ENCODE data around the gene GPN1.
"Not testable (repeated sequence)": the region's sequence is repeated elsewhere in the genome, so short reads cannot be mapped to it uniquely, and the experiment has no call there.

GPN1 gene

DNA sequence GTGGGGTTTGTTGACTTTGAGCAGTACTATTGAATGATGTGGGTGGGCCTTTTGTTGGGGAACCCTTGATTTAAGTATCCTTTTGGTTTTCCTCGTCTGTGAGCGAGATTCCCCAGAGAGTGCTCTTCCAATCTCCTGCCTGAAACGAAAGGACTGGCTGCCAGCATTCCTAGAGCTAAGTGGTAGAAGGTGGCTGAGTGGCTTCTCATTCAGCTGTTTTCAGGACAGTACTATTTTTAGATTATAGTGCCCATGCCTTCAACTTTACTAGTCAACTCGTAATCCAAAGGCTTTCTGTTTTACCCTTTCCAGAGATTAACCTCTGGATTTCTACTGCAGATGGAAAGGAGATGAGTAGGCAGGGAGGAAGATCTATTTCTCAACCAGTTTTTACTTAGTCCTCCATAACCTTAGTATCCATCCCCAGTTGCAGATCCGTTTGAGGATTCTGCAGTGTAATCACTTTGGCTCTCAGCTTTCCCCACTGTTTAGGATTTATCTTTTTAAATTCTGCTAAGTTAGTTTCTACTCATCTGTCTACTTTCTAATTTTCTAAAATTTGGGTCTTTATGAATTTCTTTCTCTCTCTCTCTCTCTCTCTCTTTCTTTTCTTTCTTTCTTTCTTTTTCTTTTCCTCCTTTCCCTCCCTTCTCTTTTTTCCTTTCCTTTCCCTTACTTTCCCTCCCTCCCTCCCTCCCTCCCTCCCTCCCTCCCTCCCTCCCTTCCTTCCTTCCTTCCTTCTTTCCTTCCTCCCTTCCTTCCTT, 44.1 kb downstream of the GPN1 start:
- DNase-seq (ENCODE audit: low read depth, low spot score): no peak

DNA sequence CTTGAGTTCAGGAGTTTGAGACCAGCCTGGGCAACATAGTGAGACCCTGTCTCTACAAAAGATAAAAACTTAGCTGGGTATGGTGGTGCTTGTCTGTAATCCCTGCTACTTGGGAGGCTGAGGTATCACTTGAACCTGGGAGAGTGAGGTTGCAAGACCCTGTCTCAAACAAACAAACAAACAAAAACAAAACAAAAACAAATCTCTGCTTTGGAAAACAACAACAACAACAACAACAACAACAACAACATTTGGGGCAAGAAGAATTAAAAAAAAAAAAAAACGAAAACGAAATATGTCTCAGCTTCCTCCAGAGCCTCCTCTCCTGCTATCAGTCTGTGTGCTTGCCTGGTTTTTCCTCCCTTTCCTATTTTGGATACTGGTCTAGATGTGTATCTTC, 51.7 kb downstream of the GPN1 start:
- no peak for DNase-seq (ENCODE audit: low read depth, low spot score)

DNA sequence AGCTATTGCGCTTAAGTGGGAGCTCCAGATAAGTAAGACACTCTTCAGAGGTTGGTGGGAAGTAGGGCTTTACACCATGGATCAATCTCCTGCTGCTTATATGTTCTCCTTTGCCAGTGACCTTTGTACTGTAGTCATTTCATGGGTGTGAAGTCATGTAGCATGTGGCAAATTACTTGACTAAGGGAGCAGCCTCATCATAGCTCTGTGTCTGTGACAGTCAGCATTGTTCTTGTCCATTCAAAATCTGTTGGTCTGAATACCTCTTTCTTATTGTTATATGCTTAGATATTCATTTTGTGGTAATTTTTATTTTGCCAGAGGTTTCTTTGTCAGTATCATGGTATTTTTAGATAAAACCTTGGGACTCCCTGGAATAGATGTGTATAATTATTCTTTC, 53.0 kb downstream of the GPN1 start:
- DNase-seq (ENCODE audit: low read depth, low spot score): no peak

DNA sequence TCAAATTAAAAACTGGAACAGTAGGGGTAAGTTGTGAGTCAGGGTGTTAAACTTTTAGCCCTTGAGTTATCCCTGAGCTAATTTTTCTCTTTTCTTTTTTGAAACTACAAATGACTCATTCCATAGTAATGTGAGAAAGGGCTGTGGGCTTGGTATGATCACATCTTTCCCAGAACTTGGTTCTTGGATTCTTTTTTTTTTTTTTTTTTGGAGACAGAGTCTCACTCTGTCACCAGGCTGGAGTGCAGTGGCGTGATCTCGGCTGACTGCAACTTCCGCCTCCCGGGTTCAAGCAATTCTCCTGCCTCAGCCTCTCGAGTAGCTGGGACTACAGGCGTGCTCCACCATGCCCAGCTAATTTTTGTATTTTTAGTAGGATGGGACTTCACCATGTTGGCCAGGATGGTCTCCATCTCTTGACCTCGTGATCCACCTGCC, 53.5 kb downstream of the GPN1 start:
- not testable (repeated sequence) for DNase-seq (ENCODE audit: low read depth, low spot score)

DNA sequence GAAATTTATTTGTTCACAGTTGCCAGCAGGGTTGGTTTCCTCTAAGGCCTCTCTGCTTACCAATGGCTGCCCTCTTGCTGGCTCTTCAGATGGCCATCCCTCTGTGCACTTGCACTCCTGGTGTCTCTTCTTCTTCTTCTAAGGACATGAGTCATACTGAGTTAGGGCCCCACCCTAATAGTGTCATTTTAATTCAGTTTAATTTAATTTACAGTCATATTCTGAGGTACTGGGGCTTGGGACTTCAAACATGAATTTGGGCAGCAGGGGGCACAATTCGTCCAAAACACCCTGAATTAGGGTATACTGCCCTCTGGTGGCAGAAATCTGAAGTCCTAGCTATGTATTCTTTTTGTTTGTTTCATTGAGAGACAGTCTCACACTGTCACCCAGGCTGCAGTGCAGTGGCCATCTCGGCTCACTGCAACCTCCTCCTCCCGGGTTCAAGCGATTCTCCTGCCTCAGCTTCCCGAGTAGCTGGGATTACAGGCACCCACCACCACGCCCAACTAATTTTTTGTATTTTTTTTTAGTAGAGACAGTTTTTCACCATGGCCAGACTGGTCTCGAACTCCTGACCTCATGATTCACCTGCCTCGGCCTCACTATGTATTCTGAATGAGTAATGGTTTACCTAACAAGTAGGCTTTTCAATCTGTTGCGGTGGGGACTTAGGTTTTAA, 54.7 kb downstream of the GPN1 start:
- DNase-seq (ENCODE audit: low read depth, low spot score): peak; percentile 32

DNA sequence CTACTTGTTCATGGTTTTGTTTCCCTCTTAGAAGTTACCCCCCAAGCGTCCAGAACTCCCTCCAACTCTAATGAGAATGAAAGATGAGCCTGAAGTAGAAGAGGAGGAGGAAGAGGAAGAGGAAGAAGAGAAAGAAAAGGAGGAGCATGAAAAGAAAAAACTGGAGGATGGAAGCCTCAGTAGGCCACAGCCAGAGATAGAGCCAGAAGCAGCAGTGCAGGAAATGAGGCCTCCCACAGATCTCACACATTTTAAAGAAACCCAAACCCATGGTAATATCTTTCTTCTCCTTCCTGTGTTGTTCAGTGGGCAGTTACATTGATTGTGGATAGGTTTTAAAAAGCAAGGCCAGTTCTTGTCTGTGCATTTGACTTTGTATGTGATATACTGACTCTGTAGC, 56.2 kb downstream of the GPN1 start:
- DNase-seq (ENCODE audit: low read depth, low spot score): not testable (repeated sequence)

DNA sequence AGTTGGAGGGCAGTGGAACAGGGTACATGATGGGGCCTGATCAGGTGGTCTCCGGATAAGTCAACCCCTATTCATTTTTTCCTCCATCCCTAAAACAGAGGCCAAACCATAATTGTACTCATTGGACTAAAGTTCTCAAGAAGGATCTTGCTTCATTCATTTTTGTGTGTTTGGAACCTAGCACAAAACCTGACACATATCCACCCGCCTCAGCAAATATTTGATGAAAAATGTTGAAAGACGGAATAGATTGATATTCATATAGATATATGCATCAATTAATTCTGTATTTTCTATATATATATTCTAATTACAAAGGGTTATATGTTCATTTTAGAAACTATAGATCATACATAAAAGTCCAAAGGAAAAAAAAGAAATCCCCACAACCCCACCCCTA, 56.7 kb downstream of the GPN1 start:
- no peak for DNase-seq (ENCODE audit: low read depth, low spot score)

DNA sequence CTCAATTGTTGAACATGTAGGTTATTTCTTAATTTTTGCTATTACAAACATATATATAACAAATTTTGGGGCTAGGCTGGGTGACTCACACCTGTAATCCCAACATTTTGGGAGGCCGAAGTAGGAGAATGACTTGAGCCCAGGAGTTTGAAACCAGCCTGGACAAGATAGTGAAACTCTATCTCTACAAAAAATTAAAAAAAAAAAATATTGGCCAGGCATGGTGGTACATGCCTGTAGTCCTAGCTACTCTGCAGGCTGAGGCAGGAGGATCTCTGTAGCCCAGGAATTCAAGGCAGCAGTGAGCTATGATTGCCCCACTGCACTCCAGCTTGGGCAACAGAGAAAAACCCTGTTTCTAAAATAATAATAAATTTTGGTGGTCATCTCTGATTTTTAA, 58.4 kb downstream of the GPN1 start:
- DNase-seq (ENCODE audit: low read depth, low spot score): no peak

DNA sequence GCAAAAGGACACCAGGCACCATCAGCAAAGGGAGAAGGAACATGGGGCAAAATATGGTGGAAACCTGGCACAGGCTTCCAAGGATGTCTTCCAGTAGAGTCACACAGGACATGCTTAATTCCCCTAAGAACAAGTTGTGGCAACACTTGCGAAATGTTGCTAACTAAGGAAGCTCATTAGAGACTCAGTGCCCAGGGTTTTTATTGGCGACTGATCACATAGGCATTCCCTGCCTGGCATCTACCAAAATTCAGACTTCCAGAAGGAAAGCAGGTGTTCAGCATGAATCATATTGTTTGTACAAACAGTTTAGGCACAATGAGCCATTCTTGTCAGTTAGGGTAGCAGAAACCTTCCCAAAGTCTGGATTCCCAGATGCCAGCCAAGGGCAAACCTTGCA, 60.6 kb downstream of the GPN1 start:
- DNase-seq (ENCODE audit: low read depth, low spot score): no peak

DNA sequence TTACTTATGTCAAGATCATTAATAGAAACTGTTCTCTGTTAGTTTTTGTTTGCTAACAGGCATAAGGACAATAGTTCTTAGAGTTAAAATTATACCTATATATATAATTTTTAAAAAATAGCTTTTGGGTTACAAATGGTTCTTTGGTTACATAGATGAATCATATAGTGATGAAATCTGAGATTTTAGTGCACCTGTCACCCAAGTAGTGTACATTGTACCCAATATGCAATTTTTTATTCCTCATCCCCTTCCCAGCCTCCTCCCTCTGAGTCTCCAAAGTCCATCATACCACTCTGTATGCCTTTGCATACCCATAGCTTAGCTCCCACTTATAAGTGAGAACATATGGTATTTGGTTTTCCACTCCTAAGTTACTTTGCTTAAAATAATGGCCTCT, 61.2 kb downstream of the GPN1 start:
- DNase-seq (ENCODE audit: low read depth, low spot score): no peak

DNA sequence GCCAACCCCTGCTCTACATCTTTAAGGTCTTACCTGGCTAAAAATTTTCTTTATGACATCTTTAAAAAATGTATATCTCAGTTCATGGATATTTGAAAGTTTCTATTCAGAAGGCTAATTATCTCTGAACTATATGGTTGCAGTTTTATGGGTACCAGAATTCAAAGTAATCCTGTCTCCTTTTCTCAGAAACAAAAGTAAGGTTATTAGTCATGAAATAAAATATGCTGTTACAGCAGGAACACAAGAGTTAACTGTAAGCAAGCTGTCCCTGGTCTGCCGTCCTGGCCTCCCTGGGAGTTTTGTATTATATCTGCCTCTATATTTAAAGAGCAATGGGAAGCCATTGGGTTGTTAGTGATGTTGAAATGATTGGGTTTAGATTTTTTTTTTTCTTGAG, 68.8 kb downstream of the GPN1 start:
- DNase-seq (ENCODE audit: low read depth, low spot score): no peak
